OCI-M2 (cell line): ENCODE measurements around the gene ZDHHC12.

Experiments
- DNase-seq: peaks from one replicate; lab custom pipeline; 2025; ENCODE audit not compliant: unreplicated experiment; lab: John Stamatoyannopoulos, UW

ZDHHC12 gene

GRCh38 chr9:128729766-128730517, 6.0 kb upstream of the ZDHHC12 start:
- no peak for DNase-seq

DNA sequence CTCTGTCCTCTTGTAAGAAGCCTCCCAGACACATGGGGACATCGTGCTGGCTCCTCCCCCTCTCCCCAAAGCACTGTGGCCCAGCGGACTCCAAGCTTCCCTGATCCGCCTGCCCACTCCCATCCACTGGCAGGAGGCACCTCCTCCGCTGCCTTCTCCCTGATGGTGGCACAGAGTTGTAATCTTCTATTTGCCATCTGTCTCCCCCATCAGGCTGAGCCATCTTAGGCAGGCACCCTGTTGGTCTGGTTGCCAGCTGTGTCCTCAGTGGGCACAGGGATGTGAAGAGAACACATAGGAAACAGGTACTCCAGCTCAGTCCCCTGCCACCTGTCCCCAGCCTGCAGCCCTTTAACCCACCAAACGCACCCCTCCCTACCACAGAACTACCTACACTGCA, 5.4 kb upstream of the ZDHHC12 start:
- no peak for DNase-seq

DNA sequence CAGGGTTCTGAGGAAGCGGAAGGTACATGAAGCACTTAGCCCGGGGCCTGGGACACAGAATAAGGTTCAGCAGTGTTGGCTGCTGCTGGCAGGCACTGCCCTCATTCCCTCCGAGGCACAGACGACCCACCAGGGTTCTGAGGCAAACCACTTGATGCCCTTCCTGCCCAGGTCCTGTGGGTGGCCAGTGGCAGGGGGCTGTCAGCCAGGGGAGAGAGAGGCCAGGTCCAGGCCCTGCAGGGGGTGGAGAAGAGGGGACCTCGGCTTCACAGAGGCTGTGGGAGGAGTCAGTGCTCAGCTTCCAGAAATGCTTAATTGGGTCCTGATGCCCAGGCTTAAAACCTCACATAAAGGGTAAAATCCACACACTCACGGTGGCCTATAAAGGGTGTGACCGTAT, 4.4 kb upstream of the ZDHHC12 start:
- no peak for DNase-seq

DNA sequence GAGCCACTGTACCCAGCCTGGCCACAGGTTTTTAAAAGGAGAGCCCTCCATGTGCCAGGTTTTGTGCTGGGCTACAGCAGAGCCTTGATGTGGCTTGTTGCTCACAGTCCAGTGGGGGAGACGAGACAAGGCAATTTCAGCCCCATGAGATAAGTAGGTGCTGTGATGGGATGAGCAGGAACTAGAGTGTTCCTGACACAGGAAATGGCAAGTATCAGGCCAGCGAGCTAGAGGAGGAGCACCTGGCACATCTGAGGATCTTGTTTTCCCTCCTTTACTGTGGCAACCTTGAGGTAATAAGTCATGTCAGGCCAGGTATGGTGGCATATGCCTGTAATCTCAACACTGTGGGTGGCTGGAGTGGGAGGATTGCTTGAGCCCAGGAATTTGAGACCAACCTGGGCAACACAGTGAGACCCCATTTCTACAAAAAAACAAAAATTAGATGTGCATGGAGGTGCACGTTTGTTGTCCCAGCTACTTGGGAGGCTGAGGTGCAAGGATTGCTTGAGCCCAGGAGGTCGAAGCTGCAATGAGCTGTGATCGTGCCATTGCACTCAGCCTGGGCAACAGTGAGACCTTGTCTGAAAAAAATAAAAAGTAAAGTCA, 3.8 kb upstream of the ZDHHC12 start:
- DNase-seq, result no peak

- DNase-seq, result no peak
Measured at GRCh38 chr9:128724744-128725211, 851 bp upstream of the ZDHHC12 start.

DNA sequence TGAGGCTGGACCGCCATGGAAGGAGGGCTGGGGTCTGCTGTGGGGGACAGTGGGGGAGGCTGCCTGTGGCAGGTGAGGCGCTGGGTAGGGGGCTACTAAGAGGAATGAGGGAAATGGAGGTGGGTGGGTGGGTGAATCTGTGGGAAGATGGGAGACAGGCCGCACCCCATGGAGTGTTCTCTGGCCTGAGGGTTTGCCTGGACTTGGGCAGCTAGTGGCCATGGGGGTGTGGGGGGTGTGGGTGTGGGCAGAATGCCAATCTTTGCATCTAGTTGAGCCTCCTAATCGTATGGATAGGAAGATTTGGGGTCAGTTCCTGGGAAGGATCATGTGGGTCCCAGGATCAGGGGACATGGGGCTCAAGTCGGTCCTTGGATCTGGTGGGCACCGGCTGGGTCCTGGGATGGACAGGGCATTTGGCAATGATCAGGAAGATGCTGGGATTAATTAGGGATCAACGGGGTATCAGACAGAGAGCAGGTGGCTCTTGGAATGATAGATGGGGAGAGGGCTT, 518 bp downstream of the ZDHHC12 start:
- no peak for DNase-seq

DNA sequence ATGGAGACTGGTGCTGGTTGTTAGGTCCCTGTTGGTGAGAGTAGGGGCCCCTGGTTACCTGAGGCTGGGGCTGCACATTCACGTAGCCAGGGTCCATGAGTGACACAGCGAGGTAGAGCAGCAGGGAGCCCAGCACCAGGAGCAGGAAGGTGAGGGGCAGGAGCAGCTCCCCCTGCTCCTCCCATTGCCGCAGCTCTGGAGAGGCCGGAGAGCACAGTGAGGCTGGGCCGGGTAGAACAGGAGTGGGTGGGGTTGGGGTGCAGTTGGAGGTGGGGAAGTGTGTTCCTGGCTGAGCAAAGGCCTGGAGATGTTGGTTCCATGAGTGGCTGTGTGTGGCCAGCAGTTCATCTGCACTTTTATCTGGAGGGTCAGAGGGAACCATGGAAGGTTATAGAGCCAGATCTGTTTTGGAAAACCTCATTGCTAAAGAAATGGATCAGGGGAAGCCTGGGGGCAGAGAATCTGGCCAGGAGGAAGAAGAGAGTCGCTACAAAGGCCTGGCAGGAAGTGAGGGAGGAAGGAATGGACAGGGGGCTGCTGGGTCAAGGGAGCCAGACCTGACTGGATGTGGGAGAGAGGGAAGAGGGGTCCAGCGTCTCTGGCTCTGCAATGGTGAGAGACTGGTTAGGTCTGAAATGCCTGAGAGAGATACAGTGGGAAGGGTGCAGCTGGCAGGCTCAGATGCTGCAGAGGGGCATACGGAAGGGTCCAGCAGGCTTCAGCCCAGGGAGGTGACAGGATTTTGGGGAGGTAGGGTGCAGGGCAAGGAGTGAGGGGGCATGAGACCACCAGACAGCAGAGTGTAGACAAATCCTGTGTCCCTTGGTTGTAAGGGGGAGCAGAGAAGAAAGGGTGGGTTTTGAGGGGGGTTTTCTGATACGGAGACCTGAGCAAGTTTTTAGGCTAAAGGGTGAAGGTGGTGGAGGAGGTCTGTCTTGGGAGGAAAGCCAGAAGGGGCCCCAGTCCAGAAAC, 1.3 kb downstream of the ZDHHC12 start:
- no peak for DNase-seq

- DNase-seq, result no peak
Measured at GRCh38 chr9:128721487-128722010, 2.4 kb downstream of the ZDHHC12 start.

GRCh38 chr9:128720841-128721486, 3.0 kb downstream of the ZDHHC12 start:
- DNase-seq, result no peak

- DNase-seq, result no peak
Measured at GRCh38 chr9:128719919-128720605, 3.9 kb downstream of the ZDHHC12 start.

- DNase-seq, result no peak
Measured at GRCh38 chr9:128718475-128718874, 5.5 kb downstream of the ZDHHC12 start.

DNA sequence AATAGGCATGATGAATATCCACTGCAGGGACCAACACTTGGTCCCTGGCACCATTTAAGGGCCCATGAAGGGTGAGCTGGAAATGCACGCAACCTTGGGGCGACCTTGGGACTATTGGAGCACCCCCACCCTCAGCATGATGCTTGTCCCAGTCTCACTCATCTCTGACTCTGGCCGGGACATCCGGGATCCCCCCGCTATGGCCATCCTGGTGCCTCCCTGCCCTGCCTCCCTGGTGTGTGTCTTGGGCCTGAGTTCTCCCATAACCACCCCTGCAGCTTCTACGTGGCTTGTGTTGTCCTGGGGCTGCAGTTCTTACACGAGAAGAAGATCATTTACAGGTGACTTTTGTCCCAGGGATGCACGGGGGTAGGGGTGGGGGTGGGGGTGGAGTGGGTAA, 5.9 kb downstream of the ZDHHC12 start:
- DNase-seq, result no peak

DNA sequence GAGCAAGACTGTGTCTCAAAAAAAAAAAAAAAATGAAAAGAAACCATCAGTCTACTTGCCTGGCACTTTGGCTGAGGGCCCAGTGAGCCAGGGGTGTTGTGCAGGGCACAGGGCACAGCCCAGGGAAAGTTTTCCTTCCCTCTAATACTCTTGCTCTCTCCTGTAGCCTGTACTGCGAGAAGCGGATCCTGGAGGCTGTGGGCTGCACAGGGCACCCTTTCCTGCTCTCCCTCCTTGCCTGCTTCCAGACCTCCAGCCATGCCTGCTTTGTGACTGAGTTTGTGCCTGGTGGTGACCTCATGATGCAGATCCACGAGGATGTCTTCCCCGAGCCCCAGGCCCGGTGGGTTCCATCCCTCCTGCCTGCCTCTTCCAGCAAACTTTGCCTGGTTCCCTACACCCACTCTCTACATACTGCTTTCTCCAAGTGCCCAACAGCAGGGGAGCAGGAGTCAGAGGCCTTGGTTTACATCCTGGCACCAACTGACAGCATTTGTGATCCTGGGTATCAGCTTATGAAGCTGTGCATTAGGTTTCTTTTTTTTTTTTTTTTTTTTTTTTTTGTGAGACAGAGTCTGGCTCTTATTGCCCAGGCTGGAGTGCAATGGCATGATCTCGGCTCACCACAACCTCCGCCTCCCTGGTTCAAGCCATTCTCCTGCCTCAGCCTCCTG, 7.2 kb downstream of the ZDHHC12 start:
- no peak for DNase-seq

GRCh38 chr9:128715436-128715750, 8.5 kb downstream of the ZDHHC12 start:
- no peak for DNase-seq

DNA sequence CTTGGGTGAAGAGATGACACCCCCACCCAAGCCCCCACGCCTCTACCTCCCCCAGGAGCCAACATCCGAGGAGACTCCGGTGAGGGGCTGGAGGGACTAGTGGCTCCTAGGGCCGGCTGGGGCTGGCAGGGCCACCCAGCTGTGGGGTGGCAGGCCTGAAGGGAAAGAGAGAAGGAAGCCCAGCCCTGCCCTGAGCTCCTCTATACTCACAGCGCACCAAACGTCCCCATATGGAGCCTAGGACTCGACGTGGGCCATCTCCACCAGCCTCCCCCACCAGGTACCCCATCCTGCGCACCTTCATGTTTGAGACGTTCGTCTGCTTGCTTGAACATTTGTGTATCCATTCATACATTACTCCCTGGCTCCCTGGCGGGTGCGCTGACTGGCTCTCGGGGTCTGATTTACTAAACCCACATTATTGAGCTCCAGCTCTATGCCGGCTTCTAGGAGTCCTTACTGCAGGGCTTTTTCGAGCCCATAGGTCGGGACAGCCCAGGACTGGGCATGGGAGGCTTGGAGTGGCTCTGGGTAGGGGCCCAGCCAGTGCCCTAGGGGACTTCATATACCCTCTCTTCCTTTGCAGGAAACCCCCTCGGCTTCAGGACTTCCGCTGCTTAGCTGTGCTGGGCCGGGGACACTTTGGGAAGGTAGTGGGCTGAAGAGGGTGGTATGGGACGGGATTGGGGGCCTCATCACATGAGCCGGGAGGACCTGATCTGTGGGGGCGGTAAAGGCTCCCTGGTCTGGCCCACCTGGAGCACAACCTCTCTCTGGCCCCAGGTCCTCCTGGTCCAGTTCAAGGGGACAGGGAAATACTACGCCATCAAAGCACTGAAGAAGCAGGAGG, 9.1 kb downstream of the ZDHHC12 start:
- no peak for DNase-seq

GRCh38 chr9:128713941-128714573, 9.9 kb downstream of the ZDHHC12 start:
- no peak for DNase-seq

- no peak for DNase-seq
Measured at GRCh38 chr9:128713411-128713780, 10.5 kb downstream of the ZDHHC12 start.
